Ectodermal cell (in vitro differentiated cells): ENCODE results near the gene SPCS2.
"Not testable (repeated sequence)": the region's sequence is repeated elsewhere in the genome, so short reads cannot be mapped to it uniquely, and the experiment has no call there.

Source experiments
- H3K27ac ChIP-seq: 2 replicates; pipeline ENCODE4 v1.7.0; 2013; ENCODE audit warnings: mild to moderate bottlenecking, low read depth, low read length; ENCODE audit not compliant: insufficient read depth, poor library complexity, severe bottlenecking
- H3K27me3 ChIP-seq: 2 replicates; pipeline ENCODE4 v1.7.0; 2013; ENCODE audit warnings: mild to moderate bottlenecking, low read length; ENCODE audit not compliant: insufficient read depth, control insufficient read depth, poor library complexity, severe bottlenecking
- H3K36me3 ChIP-seq: one replicate; pipeline ENCODE4 v1.7.0; 2013; ENCODE audit warnings: low read length; ENCODE audit not compliant: control insufficient read depth, insufficient read depth
- H3K4me1 ChIP-seq: one replicate; pipeline ENCODE4 v1.7.0; 2013; ENCODE audit warnings: low read length; ENCODE audit not compliant: control insufficient read depth, insufficient read depth
- H3K4me3 ChIP-seq: 2 replicates; pipeline ENCODE4 v1.7.0; 2013; ENCODE audit warnings: low read depth, low read length, control low read depth; ENCODE audit not compliant: insufficient read depth
- H3K9me3 ChIP-seq: 2 replicates; pipeline ENCODE4 v1.7.0; 2013; ENCODE audit warnings: mild to moderate bottlenecking, low read length, moderate library complexity; ENCODE audit not compliant: control insufficient read depth
- WGBS, 2 experiments: methylation state at CpG; one replicate each; pipeline ENCODE4 v1.1.7; 2013; ENCODE audit warnings: missing lambda C conversion rate in 2 of 2; 5-methylcytosine and 5-hydroxymethylcytosine counted together

SPCS2 gene

GRCh38 chr11:74948546-74948897, 544 bp upstream of the SPCS2 start:
- H3K9me3 ChIP-seq = no peaks in the 10 kb centered on the region
- H3K4me3 ChIP-seq = peak overlapping the region; percentile 85
- H3K36me3 ChIP-seq = no peaks in the 10 kb centered on the region
- H3K4me1 ChIP-seq = no peaks in the 10 kb centered on the region
- peak overlapping the region; percentile 50 for H3K27ac ChIP-seq
- no peaks in the 10 kb centered on the region for H3K27me3 ChIP-seq
- WGBS, 2 experiments = 4 to 5% methylated on average over 9 of the region's 9 CpGs

GRCh38 chr11:74949753-74950137, 679 bp downstream of the SPCS2 start:
- 1 to 4% methylated on average over 6 of the region's 6 CpGs for WGBS, 2 experiments
- no peaks in the 10 kb centered on the region for H3K36me3 ChIP-seq
- H3K27me3 ChIP-seq = no peaks in the 10 kb centered on the region
- H3K4me1 ChIP-seq = no peaks in the 10 kb centered on the region
- no peak overlapping the region for H3K27ac ChIP-seq
- H3K4me3 ChIP-seq = peak overlapping the region; percentile 85
- no peaks in the 10 kb centered on the region for H3K9me3 ChIP-seq

GRCh38 chr11:74950374-74950969, 1.4 kb downstream of the SPCS2 start:
- 90 to 94% methylated on average over 2 of the region's 2 CpGs for WGBS, 2 experiments
- Histone ChIP-seq H3K4me1 (no peaks in the 10 kb centered on the region), H3K36me3 (no peaks in the 10 kb centered on the region), H3K4me3 (peak overlapping the region; percentile 85), H3K27me3 (no peaks in the 10 kb centered on the region), H3K27ac (no peak overlapping the region), H3K9me3 (no peaks in the 10 kb centered on the region)

GRCh38 chr11:74951226-74951625, 2.2 kb downstream of the SPCS2 start:
- H3K27ac ChIP-seq = no peak overlapping the region
- H3K4me3 ChIP-seq = no peak overlapping the region
- 91 to 96% methylated on average over 8 of the region's 8 CpGs for WGBS, 2 experiments
- no peaks in the 10 kb centered on the region for H3K4me1 ChIP-seq
- H3K9me3 ChIP-seq = no peaks in the 10 kb centered on the region
- H3K27me3 ChIP-seq = no peaks in the 10 kb centered on the region
- H3K36me3 ChIP-seq = no peaks in the 10 kb centered on the region

- no peaks in the 10 kb centered on the region for H3K27me3 ChIP-seq
- H3K36me3 ChIP-seq = no peaks in the 10 kb centered on the region
- no peaks in the 10 kb centered on the region for H3K4me1 ChIP-seq
- no peak overlapping the region for H3K4me3 ChIP-seq
- H3K27ac ChIP-seq = no peak overlapping the region
- no peaks in the 10 kb centered on the region for H3K9me3 ChIP-seq
- 90 to 97% methylated on average over 2 of the region's 2 CpGs for WGBS, 2 experiments
Measured at GRCh38 chr11:74952752-74953151, 3.7 kb downstream of the SPCS2 start.

- 97 to 100% methylated on average over 2 to 5 of the region's 5 CpGs for WGBS, 2 experiments
- no peaks in the 10 kb centered on the region for H3K9me3 ChIP-seq
- no peaks in the 10 kb centered on the region for H3K4me1 ChIP-seq
- H3K27ac ChIP-seq = no peak overlapping the region
- no peaks in the 10 kb centered on the region for H3K27me3 ChIP-seq
- H3K4me3 ChIP-seq = no peak overlapping the region
- no peaks in the 10 kb centered on the region for H3K36me3 ChIP-seq
Measured at GRCh38 chr11:74953451-74953850, 4.4 kb downstream of the SPCS2 start.

- H3K27me3 ChIP-seq = no peaks in the 10 kb centered on the region
- no peaks in the 10 kb centered on the region for H3K36me3 ChIP-seq
- H3K9me3 ChIP-seq = no peaks in the 10 kb centered on the region
- WGBS, 2 experiments = 88% methylated on average over 1 of the region's 1 CpG; no CpG with 5 or more reads in 1 of the 2 experiments
- no peaks in the 10 kb centered on the region for H3K4me1 ChIP-seq
- no peak overlapping the region for H3K27ac ChIP-seq
- no peak overlapping the region for H3K4me3 ChIP-seq
Measured at GRCh38 chr11:74954199-74954598, 5.1 kb downstream of the SPCS2 start.

GRCh38 chr11:74956397-74957015, 7.4 kb downstream of the SPCS2 start:
- Histone ChIP-seq H3K4me3 (no peak overlapping the region), H3K36me3 (peaks cover 3% of the 10 kb centered on the region), H3K9me3 (no peaks in the 10 kb centered on the region), H3K4me1 (no peaks in the 10 kb centered on the region), H3K27me3 (no peaks in the 10 kb centered on the region), H3K27ac (no peak overlapping the region)
- 89 to 94% methylated on average over 4 of the region's 4 CpGs for WGBS, 2 experiments

- 95 to 100% methylated on average over 1 of the region's 1 CpG for WGBS, 2 experiments
- Histone ChIP-seq H3K4me3 (no peak overlapping the region), H3K27ac (no peak overlapping the region), H3K4me1 (no peaks in the 10 kb centered on the region), H3K9me3 (no peaks in the 10 kb centered on the region), H3K27me3 (no peaks in the 10 kb centered on the region), H3K36me3 (peaks cover 7% of the 10 kb centered on the region)
Measured at GRCh38 chr11:74957937-74958629, 9.0 kb downstream of the SPCS2 start.

GRCh38 chr11:74960128-74960527, 11.1 kb downstream of the SPCS2 start:
- not testable (repeated sequence) for H3K4me1 ChIP-seq, H3K4me3 ChIP-seq, H3K9me3 ChIP-seq, H3K36me3 ChIP-seq, H3K27me3 ChIP-seq, H3K27ac ChIP-seq
- 86 to 92% methylated on average over 6 of the region's 6 CpGs for WGBS, 2 experiments
